Neural progenitor cell (in vitro differentiated cells): ENCODE data around the gene KRT39. TPM values are rescaled to one million over a fixed set of nuclear protein-coding genes. Genes with fewer than 3 reads are reported as not detected.
"Not testable (repeated sequence)": the region's sequence is repeated elsewhere in the genome, so short reads cannot be mapped to it uniquely, and the experiment has no call there.

Source experiments
- DNase-seq: peaks from one replicate; pipeline ENCODE4 v3.0.0-alpha.2; 2016; ENCODE audit warnings: low spot score
- H2AFZ ChIP-seq: fragments of 200-600 bp; sonication (generic); replicated peaks from 2 replicates; pipeline ENCODE4 v1.6.1; 2016; ENCODE audit warnings: antibody characterized with exemption
- H3F3A ChIP-seq: fragments of 200-600 bp; sonication (generic); 2 replicates; pipeline ENCODE4 v1.6.1; 2016; ENCODE audit warnings: antibody characterized with exemption, low read depth
- H3K27ac ChIP-seq: fragments of 200-600 bp; sonication (generic); 2 replicates; pipeline ENCODE4 v1.5.1; 2016; ENCODE audit warnings: mild to moderate bottlenecking
- H3K27me3 ChIP-seq: fragments of 200-600 bp; sonication (generic); 2 replicates; pipeline ENCODE4 v1.6.1; 2016; ENCODE audit warnings: mild to moderate bottlenecking, moderate library complexity
- H3K36me3 ChIP-seq: fragments of 200-600 bp; sonication (generic); 2 replicates; pipeline ENCODE4 v1.5.1; 2016
- H3K4me1 ChIP-seq: fragments of 200-600 bp; sonication (generic); 2 replicates; pipeline ENCODE4 v1.6.1; 2016; ENCODE audit warnings: mixed run types
- H3K4me2 ChIP-seq: fragments of 200-600 bp; sonication (generic); 2 replicates; pipeline ENCODE4 v1.6.1; 2016
- H3K4me3 ChIP-seq: fragments of 200-600 bp; sonication (generic); 2 replicates; pipeline ENCODE4 v1.5.1; 2016
- H3K79me2 ChIP-seq: fragments of 200-600 bp; sonication (generic); 2 replicates; pipeline ENCODE4 v1.6.1; 2016; ENCODE audit warnings: low read depth
- H3K9ac ChIP-seq: fragments of 200-600 bp; sonication (generic); 2 replicates; pipeline ENCODE4 v1.6.1; 2016
- H3K9me3 ChIP-seq: fragments of 200-600 bp; sonication (generic); 2 replicates; pipeline ENCODE4 v1.5.1; 2016; ENCODE audit warnings: low read depth
- H4K20me1 ChIP-seq: fragments of 200-600 bp; sonication (generic); 2 replicates; pipeline ENCODE4 v1.6.1; 2016; ENCODE audit warnings: low read depth
- H3K27ac Mint-ChIP-seq: 3 replicates; pipeline ENCODE4 v1.8.0; 2021; ENCODE audit warnings: mixed read lengths
- H3K27me3 Mint-ChIP-seq: 2 replicates; pipeline ENCODE4 v1.8.0; 2022; ENCODE audit warnings: low read depth, mild to moderate bottlenecking, inconsistent platforms, moderate library complexity, mixed read lengths; ENCODE audit not compliant: insufficient read depth
- H3K36me3 Mint-ChIP-seq: 3 replicates; pipeline ENCODE4 v1.8.0; 2021; ENCODE audit warnings: mixed read lengths
- H3K4me1 Mint-ChIP-seq: 3 replicates; pipeline ENCODE4 v1.8.0; 2021; ENCODE audit warnings: mixed read lengths
- H3K4me3 Mint-ChIP-seq: 3 replicates; pipeline ENCODE4 v1.8.0; 2021; ENCODE audit warnings: mild to moderate bottlenecking, moderate library complexity, mixed read lengths
- H3K9me3 Mint-ChIP-seq: 3 replicates; pipeline ENCODE4 v1.8.0; 2020; ENCODE audit warnings: mixed read lengths
- EZH2 ChIP-seq: fragments of 200-600 bp; sonication (generic); IDR thresholded peaks from 2 replicates; pipeline ENCODE4 v1.6.1; 2017; ENCODE audit warnings: antibody characterized with exemption, mild to moderate bottlenecking, moderate library complexity
- EZH2phosphoT487 ChIP-seq: fragments of 200-600 bp; sonication (generic); IDR thresholded peaks from 2 replicates; pipeline ENCODE4 v1.6.1; 2017; ENCODE audit warnings: antibody characterized with exemption
- total RNA-seq: library from RNA; depleted of rRNA; stranded (reverse); fragments of >200 nt; gene quantifications from 2 replicates; pipeline ENCODE4 v1.2.3, GENCODE V29; 2015; ENCODE audit warnings: low replicate concordance
- TF ChIP-seq, protein P1 (sequence below): fragments of 200-600 bp; sonication (generic); IDR thresholded peaks from 2 replicates; pipeline ENCODE4 v1.5.1; 2017; ENCODE audit warnings: antibody characterized with exemption, mild to moderate bottlenecking

The KRT39 gene
- total RNA-seq, 1 donor from 2014 or later: not detected

DNA sequence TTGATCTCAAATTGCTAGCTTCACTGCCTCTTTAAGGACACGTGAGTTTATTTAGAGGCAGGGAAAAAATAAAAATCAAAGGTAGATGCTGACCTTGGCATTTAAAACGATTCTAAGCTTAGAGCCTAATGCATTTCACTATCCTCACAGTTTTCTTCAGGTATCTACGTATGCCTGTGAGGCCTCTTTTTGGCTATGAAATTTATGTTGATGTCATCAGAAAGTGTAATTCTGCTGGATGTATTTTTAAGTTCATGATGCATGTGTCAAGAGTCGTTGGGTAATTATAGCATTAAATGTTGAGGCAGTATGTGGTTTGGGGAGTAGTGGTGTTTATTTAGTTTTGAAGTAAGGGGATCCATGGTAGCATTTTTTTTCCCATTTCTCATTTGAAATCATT, 37.2 kb upstream of the KRT39 start:
- Mint-ChIP-seq H3K36me3 (no peaks in the 10 kb centered on the region), H3K27me3 (no peaks in the 10 kb centered on the region)
- H3K27ac ChIP-seq: no peak overlapping the region

DNA sequence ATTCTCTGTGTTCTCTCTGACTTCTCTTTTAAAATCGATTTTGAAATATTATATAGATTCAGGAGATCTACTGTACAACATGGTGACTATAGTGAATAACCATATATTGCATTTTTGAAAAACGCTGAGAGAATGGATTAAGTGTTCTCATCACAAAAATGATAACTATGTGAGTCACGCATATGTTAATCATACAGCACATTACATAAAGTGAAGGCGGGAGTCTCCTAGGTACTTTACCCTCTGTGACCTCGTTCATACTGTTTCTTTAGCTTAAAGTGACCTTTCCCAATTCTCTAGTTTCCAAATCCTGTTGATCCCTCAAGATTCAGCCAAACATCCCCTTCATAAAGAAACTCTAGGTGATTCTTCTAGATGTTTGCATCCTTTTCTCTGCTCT, 36.1 kb upstream of the KRT39 start:
- Histone ChIP-seq H3K9me3 (no peaks in the 10 kb centered on the region), H3K9ac (no peak overlapping the region), H3K27me3 (no peaks in the 10 kb centered on the region), H3K36me3 (no peaks in the 10 kb centered on the region), H3K79me2 (no peaks in the 10 kb centered on the region), H3K4me1 (peaks cover 4% of the 10 kb centered on the region), H3K4me3 (no peak overlapping the region), H3K4me2 (no peak overlapping the region), H4K20me1 (no peaks in the 10 kb centered on the region), H2AFZ (peak overlapping the region; percentile 31), H3K27ac (no peak overlapping the region), H3F3A (no peaks in the 10 kb centered on the region)
- Mint-ChIP-seq H3K9me3 (no peaks in the 10 kb centered on the region), H3K4me1 (peaks cover 6% of the 10 kb centered on the region), H3K27ac (no peak overlapping the region), H3K27me3 (no peaks in the 10 kb centered on the region), H3K4me3 (no peak overlapping the region), H3K36me3 (no peaks in the 10 kb centered on the region)
- no peak for DNase-seq
- TF ChIP-seq, protein P1, sequence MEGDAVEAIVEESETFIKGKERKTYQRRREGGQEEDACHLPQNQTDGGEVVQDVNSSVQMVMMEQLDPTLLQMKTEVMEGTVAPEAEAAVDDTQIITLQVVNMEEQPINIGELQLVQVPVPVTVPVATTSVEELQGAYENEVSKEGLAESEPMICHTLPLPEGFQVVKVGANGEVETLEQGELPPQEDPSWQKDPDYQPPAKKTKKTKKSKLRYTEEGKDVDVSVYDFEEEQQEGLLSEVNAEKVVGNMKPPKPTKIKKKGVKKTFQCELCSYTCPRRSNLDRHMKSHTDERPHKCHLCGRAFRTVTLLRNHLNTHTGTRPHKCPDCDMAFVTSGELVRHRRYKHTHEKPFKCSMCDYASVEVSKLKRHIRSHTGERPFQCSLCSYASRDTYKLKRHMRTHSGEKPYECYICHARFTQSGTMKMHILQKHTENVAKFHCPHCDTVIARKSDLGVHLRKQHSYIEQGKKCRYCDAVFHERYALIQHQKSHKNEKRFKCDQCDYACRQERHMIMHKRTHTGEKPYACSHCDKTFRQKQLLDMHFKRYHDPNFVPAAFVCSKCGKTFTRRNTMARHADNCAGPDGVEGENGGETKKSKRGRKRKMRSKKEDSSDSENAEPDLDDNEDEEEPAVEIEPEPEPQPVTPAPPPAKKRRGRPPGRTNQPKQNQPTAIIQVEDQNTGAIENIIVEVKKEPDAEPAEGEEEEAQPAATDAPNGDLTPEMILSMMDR: no peak
- TF ChIP-seq EZH2 (no peak), EZH2phosphoT487 (no peak)

More for the DNA sequence above, 37.2 kb upstream of the KRT39 start:
- Histone ChIP-seq H3K9me3 (no peaks in the 10 kb centered on the region), H3K27me3 (no peaks in the 10 kb centered on the region), H3K4me3 (no peak overlapping the region), H3F3A (no peaks in the 10 kb centered on the region), H3K4me2 (no peak overlapping the region), H3K79me2 (no peaks in the 10 kb centered on the region), H3K36me3 (no peaks in the 10 kb centered on the region), H4K20me1 (no peaks in the 10 kb centered on the region), H3K4me1 (peaks cover 11% of the 10 kb centered on the region), H3K9ac (no peak overlapping the region), H2AFZ (no peak overlapping the region)
- Mint-ChIP-seq H3K4me1 (peaks cover 6% of the 10 kb centered on the region), H3K9me3 (no peaks in the 10 kb centered on the region), H3K4me3 (no peak overlapping the region), H3K27ac (no peak overlapping the region)
- TF ChIP-seq EZH2phosphoT487 (no peak), EZH2 (no peak)
- TF ChIP-seq, protein P1: no peak
- no peak for DNase-seq

DNA sequence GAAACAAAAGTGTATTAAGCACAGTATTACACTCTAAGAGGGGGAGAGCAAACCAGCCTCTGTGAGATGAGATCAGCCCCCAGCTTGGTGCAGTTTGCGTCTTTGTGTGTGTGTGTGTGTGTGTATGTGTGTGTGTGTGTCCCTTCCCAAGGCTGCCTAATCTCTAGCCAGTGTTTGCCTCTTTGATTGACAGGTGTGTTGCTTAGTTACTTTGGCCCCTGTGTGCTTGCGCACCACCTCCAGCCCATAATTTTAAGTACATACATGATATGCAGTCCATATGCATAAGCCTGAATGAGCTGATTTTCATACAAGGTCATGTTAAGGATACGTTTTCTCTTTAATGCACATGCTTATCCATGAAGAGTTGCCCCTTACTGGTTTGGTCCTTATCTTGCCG, 35.0 kb upstream of the KRT39 start:
- Histone ChIP-seq H2AFZ (no peak overlapping the region), H3K4me3 (no peak overlapping the region), H3K27me3 (no peaks in the 10 kb centered on the region), H3K4me2 (no peak overlapping the region), H3F3A (no peaks in the 10 kb centered on the region), H3K27ac (no peak overlapping the region), H3K4me1 (peaks cover 4% of the 10 kb centered on the region), H3K9ac (no peak overlapping the region), H3K79me2 (no peaks in the 10 kb centered on the region), H3K36me3 (no peaks in the 10 kb centered on the region), H3K9me3 (no peaks in the 10 kb centered on the region), H4K20me1 (no peaks in the 10 kb centered on the region)
- H3K4me3 Mint-ChIP-seq: no peak overlapping the region
- H3K9me3 Mint-ChIP-seq: no peaks in the 10 kb centered on the region
- no peak overlapping the region for H3K27ac Mint-ChIP-seq
- H3K36me3 Mint-ChIP-seq: no peaks in the 10 kb centered on the region
- H3K27me3 Mint-ChIP-seq: no peaks in the 10 kb centered on the region
- H3K4me1 Mint-ChIP-seq: peaks cover 6% of the 10 kb centered on the region
- DNase-seq: no peak
- TF ChIP-seq EZH2 (no peak), EZH2phosphoT487 (no peak)
- TF ChIP-seq, protein P1: no peak

DNA sequence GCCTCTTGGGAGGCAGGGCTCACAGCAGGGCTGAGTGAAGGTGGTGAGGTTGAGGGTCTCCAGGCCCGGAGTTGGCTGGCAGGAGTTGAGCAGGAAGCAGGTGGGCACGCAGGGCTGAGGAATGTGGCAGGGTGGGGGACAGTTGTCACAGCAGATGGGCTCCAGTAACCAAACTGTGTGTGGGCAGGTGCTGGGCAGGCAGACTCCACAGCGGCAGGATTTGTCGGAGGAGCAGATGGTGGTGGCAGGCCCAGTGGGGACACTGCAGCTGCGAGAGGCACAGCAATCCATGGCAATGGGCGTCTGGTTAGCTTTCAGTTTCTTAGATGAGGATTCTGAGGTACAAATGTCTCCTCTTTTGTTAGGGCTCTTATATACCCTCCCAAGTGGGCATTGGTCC, 32.8 kb upstream of the KRT39 start, which contains the start of gene KRTAP3-2:
KRTAP3-2 (minus strand) TSS at position 344 of the 400 bp plus-strand sequence; CDS start at position 291, 53 bp downstream.
- H3K9me3 ChIP-seq, H3K27ac ChIP-seq, H3K4me1 ChIP-seq, DNase-seq, H3K4me3 Mint-ChIP-seq, H3K4me3 ChIP-seq, H3K9me3 Mint-ChIP-seq, H3K27me3 Mint-ChIP-seq, H3K79me2 ChIP-seq, H3K4me2 ChIP-seq, H3K36me3 ChIP-seq, H3K36me3 Mint-ChIP-seq, H3F3A ChIP-seq, H4K20me1 ChIP-seq, H2AFZ ChIP-seq, H3K4me1 Mint-ChIP-seq, H3K27me3 ChIP-seq, H3K9ac ChIP-seq, H3K27ac Mint-ChIP-seq: not testable (repeated sequence)
